HFFc6 (cell line): Measurements from ENCODE around the gene LMCD1. TPM values are rescaled to one million over a fixed set of nuclear protein-coding genes. Genes with fewer than 3 reads are reported as not detected.

Experiments
- DNase-seq: peaks from one replicate; pipeline ENCODE4 v3.0.0-alpha.2; 2018
- H3K27ac Mint-ChIP-seq: 2 replicates; pipeline ENCODE4 v1.8.0; 2020; ENCODE audit warnings: mild to moderate bottlenecking, mixed read lengths
- H3K27me3 Mint-ChIP-seq: 2 replicates; pipeline ENCODE4 v1.8.0; 2021; ENCODE audit warnings: mild to moderate bottlenecking, moderate library complexity, mixed read lengths; ENCODE audit not compliant: insufficient read depth
- H3K36me3 Mint-ChIP-seq: 2 replicates; pipeline ENCODE4 v1.8.0; 2021; ENCODE audit warnings: low read depth, mixed read lengths
- H3K4me1 Mint-ChIP-seq: 2 replicates; pipeline ENCODE4 v1.8.0; 2020; ENCODE audit warnings: low read depth, mixed read lengths
- H3K4me3 Mint-ChIP-seq: 2 replicates; pipeline ENCODE4 v1.8.0; 2020; ENCODE audit warnings: mild to moderate bottlenecking, moderate library complexity, mixed read lengths
- H3K9me3 Mint-ChIP-seq: 2 replicates; pipeline ENCODE4 v1.8.0; 2020; ENCODE audit warnings: mild to moderate bottlenecking, mixed read lengths
- total RNA-seq, 6 experiments: library from RNA; stranded (reverse); fragmentation: NEBNext Ultra II Directional; extraction: Animal tissue kit (Norgen Biotek cat#: 25700); gene quantifications; 2 replicates in 1 of 6; 3 replicates in 5 of 6; pipeline ENCODE4 v1.2.3, GENCODE V29; 2021
- TF ChIP-seq, protein P1 (sequence below): fragments of 200-600 bp; sonication (generic); IDR thresholded peaks from 2 replicates; pipeline ENCODE4 v1.5.0; 2021; ENCODE audit warnings: antibody characterized with exemption, mild to moderate bottlenecking

LMCD1 gene
- total RNA-seq, 6 experiments from 2014 or later = 20.1 to 50.6 (median 23.3) TPM

DNA sequence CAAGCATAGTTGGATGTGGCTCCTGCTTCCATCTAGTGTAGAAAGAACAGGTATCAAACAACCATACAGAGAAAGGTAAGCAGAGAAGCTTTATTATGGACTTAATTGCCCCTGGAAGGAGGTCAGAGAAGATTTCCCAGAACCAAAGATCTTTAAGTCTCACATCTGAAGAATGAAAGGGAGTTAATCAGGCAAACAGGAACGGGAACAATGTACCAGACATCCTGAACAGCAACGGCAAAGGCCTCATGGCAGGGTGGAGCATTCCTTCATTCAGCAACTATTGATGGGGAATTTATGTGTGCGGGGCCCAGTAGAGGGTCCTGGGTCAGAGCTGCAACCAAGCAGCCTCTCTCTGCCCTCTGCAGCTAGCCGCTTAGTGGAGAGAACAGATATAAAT lies 61.5 kb downstream of the LMCD1 start:
- H3K9me3 Mint-ChIP-seq = no peaks in the 10 kb centered on the region
- no peak for DNase-seq
- no peak overlapping the region for H3K27ac Mint-ChIP-seq
- peaks cover 5% of the 10 kb centered on the region; the same call in 1 of the 2 replicates for H3K36me3 Mint-ChIP-seq
- TF ChIP-seq, protein P1, sequence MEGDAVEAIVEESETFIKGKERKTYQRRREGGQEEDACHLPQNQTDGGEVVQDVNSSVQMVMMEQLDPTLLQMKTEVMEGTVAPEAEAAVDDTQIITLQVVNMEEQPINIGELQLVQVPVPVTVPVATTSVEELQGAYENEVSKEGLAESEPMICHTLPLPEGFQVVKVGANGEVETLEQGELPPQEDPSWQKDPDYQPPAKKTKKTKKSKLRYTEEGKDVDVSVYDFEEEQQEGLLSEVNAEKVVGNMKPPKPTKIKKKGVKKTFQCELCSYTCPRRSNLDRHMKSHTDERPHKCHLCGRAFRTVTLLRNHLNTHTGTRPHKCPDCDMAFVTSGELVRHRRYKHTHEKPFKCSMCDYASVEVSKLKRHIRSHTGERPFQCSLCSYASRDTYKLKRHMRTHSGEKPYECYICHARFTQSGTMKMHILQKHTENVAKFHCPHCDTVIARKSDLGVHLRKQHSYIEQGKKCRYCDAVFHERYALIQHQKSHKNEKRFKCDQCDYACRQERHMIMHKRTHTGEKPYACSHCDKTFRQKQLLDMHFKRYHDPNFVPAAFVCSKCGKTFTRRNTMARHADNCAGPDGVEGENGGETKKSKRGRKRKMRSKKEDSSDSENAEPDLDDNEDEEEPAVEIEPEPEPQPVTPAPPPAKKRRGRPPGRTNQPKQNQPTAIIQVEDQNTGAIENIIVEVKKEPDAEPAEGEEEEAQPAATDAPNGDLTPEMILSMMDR = no peak
- no peak overlapping the region for H3K4me3 Mint-ChIP-seq
- H3K27me3 Mint-ChIP-seq = no peaks in the 10 kb centered on the region; the same call in 1 of the 2 replicates
- H3K4me1 Mint-ChIP-seq = peaks cover 25% of the 10 kb centered on the region

DNA sequence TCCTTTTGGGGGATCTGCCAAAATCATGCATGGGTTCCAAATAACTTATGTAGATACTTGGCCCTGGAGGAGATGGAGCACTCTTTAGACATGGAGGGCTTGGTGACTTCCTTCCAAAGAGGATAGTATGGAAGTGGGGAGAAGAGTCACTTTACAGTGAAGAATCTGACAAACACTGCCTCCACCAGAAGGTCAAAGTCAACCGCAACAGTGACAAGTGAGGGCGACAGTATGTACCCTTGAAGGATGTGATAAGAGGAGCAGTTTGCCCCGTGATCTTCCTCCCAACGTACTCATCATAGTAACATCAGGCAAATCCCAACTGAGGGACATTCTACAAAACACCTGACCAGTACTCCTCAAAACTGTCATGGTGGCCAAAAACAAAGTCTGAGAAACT lies 62.0 kb downstream of the LMCD1 start:
- TF ChIP-seq, protein P1 = no peak
- Mint-ChIP-seq H3K4me3 (no peak overlapping the region), H3K27ac (no peak overlapping the region), H3K9me3 (no peaks in the 10 kb centered on the region), H3K27me3 (no peaks in the 10 kb centered on the region; the same call in 1 of the 2 replicates), H3K36me3 (peaks cover 4% of the 10 kb centered on the region; the same call in 1 of the 2 replicates), H3K4me1 (peaks cover 25% of the 10 kb centered on the region)
- no peak for DNase-seq

- Mint-ChIP-seq H3K9me3 (no peaks in the 10 kb centered on the region), H3K27ac (no peak overlapping the region), H3K4me1 (peaks cover 16% of the 10 kb centered on the region), H3K27me3 (no peaks in the 10 kb centered on the region; the same call in 1 of the 2 replicates), H3K4me3 (no peak overlapping the region), H3K36me3 (peaks cover 4% of the 10 kb centered on the region; the same call in 1 of the 2 replicates)
- TF ChIP-seq, protein P1 = no peak
- DNase-seq = no peak
These were observed 63.8 kb downstream of the LMCD1 start for GRCh38 chr3:8565376-8565775.

- no peak for DNase-seq
- Mint-ChIP-seq H3K27ac (no peak overlapping the region), H3K27me3 (peaks cover 2% of the 10 kb centered on the region; the same call in 1 of the 2 replicates), H3K4me1 (no peaks in the 10 kb centered on the region), H3K4me3 (no peak overlapping the region), H3K9me3 (no peaks in the 10 kb centered on the region), H3K36me3 (peaks cover 10% of the 10 kb centered on the region; the same call in 1 of the 2 replicates)
- TF ChIP-seq, protein P1 = no peak
These were observed 66.4 kb downstream of the LMCD1 start for GRCh38 chr3:8567784-8568575.

GRCh38 chr3:8571256-8571655 lies 69.6 kb downstream of the LMCD1 start:
- Mint-ChIP-seq H3K36me3 (peaks cover 10% of the 10 kb centered on the region; the same call in 1 of the 2 replicates), H3K27ac (no peak overlapping the region), H3K9me3 (no peaks in the 10 kb centered on the region), H3K4me3 (no peak overlapping the region), H3K27me3 (peaks cover 2% of the 10 kb centered on the region; the same call in 1 of the 2 replicates), H3K4me1 (peaks cover 21% of the 10 kb centered on the region)
- no peak for DNase-seq
- TF ChIP-seq, protein P1 = no peak
